Subcutaneous abdominal adipose tissue (tissue), 5 donors: ENCODE results near the gene TSGA10IP.
A peak's percentile ranks its signal among the peaks of the same experiment; 100 is the strongest.

Experiments used
- H3K27ac ChIP-seq: one replicate; pipeline ENCODE4 v1.7.0; 2013; ENCODE audit warnings: low read depth, mild to moderate bottlenecking, inconsistent platforms, low read length, moderate library complexity
- H3K27me3 ChIP-seq, 5 donors: one replicate each; pipeline ENCODE4 v1.7.0; 2013; ENCODE audit warnings: low read length in 5 of 5, inconsistent platforms in 1 of 5; ENCODE audit not compliant: control insufficient read depth in 5 of 5, insufficient read depth in 4 of 5
- H3K36me3 ChIP-seq, 5 donors: one replicate each; pipeline ENCODE4 v1.7.0; 2013; ENCODE audit warnings: low read length in 5 of 5; ENCODE audit not compliant: control insufficient read depth in 5 of 5, insufficient read depth in 5 of 5
- H3K4me1 ChIP-seq, 5 donors: one replicate each; pipeline ENCODE4 v1.7.0; 2013; ENCODE audit warnings: low read length in 5 of 5, mild to moderate bottlenecking in 3 of 5, moderate library complexity in 1 of 5; ENCODE audit not compliant: control insufficient read depth in 5 of 5, insufficient read depth in 5 of 5
- H3K4me3 ChIP-seq, 5 donors: one replicate each; pipeline ENCODE4 v1.7.0; 2013; ENCODE audit warnings: low read length in 5 of 5, low read depth in 1 of 5
- H3K9ac ChIP-seq, 5 donors: one replicate each; pipeline ENCODE4 v1.7.0; 2013; ENCODE audit warnings: low read length in 5 of 5, mild to moderate bottlenecking in 4 of 5, moderate library complexity in 3 of 5
- H3K9me3 ChIP-seq, 5 donors: one replicate each; pipeline ENCODE4 v1.7.0; 2013; ENCODE audit warnings: low read length in 5 of 5; ENCODE audit not compliant: control insufficient read depth in 5 of 5
- donor health status: healthy.
- donor health status: healthy.
- donor health status: healthy.
- donor health status: healthy.
- donor health status: healthy.

The TSGA10IP gene

DNA sequence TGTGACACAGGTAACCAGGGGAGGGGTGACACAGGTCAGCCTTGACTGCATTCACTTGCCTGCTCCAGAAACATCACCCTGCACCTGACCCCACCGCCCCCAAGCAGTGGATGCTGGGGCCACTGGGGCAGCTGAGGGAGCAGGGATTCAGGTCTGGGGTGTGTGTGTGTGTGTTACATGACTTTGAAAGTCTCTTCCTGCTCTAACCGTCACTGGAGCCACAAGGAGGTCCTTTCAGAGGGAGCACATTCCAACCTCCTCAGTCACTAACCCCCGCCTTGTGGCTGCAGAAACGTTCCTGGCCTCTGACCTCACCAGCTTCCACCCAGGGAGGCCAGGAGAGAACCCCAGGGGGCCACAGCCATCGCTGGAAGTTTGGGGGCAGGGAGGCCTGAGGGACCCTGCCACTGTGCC is 42.2 kb upstream of the TSGA10IP start:
- Histone ChIP-seq H3K4me3 (no peak overlapping the region), H3K4me1 (peaks cover 0 to 21% (median 14%) of the 10 kb centered on the region in 5 donors), H3K9ac (no peak overlapping the region), H3K27me3 (peaks cover 0 to 2% (median 0%) of the 10 kb centered on the region in 5 donors), H3K9me3 (no peaks in the 10 kb centered on the region), H3K36me3 (no peaks in the 10 kb centered on the region), H3K27ac (no peak overlapping the region)

DNA sequence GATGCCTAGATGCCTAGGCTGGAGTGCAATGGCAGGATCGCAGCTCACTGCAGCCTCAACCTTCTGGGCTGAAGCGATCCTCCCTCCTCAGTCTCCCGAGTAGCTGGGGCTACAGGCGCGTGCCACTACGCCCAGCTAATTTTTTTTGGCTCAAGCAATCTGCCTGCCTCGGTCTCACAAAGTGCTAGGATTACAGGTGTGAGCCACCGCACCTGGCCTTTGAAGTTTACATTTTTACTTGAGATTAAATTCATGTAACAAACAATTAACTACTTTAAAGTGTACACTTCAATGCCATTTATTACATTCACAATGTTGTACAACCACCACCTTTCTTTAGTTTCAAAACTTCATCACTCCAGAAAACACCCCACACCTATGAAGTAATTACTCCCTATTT is 41.6 kb upstream of the TSGA10IP start:
- Histone ChIP-seq H3K4me1 (peaks cover 0 to 19% (median 13%) of the 10 kb centered on the region in 5 donors), H3K9ac (no peak overlapping the region), H3K9me3 (no peaks in the 10 kb centered on the region), H3K27me3 (peaks cover 0 to 2% (median 0%) of the 10 kb centered on the region in 5 donors), H3K27ac (no peak overlapping the region), H3K36me3 (no peaks in the 10 kb centered on the region), H3K4me3 (no peak overlapping the region)

DNA sequence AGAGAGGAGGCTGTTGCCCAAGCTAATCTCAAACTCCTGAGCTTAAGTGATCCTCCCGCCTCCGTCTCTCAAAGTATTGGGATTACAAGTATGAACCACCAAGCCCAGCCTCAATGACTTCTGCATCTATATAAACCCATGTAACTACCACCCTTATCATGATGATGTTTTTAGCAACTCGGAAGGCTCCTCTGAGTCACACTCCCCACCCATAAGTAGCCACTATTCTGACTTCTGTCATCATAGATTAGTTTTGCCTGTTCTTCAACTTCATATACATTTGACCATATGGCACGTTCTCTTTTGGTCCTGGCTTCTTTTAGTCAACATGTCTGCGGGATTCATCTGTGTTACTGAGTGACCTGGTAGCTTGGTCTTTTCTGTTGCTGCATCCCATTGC is 38.7 kb upstream of the TSGA10IP start:
- H3K27me3 ChIP-seq, result peaks cover 0 to 6% (median 4%) of the 10 kb centered on the region in 5 donors
- H3K36me3 ChIP-seq, result no peaks in the 10 kb centered on the region
- H3K4me1 ChIP-seq, result peaks cover 0 to 6% (median 5%) of the 10 kb centered on the region in 5 donors
- no peak overlapping the region for H3K4me3 ChIP-seq
- H3K9me3 ChIP-seq, result no peaks in the 10 kb centered on the region
- no peak overlapping the region for H3K9ac ChIP-seq
- H3K27ac ChIP-seq, result no peak overlapping the region

DNA sequence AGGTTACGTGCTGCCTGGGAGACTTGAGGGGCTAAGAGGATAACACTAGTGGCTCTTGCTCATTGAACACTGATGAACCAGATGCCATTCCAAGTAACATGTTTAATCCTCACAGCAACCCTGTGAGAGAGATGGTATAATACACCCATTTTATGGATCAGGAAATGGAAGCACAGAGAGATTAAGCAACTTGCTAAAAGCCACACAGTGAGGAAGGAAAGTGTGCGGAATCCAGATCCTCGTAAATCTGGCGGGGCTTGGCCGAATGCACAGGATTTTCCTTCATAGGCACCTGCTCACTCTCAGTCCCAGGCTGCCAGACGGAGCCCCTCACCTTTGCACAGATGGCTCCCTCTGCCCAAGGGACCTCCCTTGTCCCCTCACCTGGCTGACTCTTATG is 37.4 kb upstream of the TSGA10IP start:
- Histone ChIP-seq H3K4me3 (no peak overlapping the region), H3K27me3 (peaks cover 0 to 8% (median 6%) of the 10 kb centered on the region in 5 donors), H3K27ac (no peak overlapping the region), H3K9ac (no peak overlapping the region), H3K4me1 (peaks cover 7 to 13% (median 12%) of the 10 kb centered on the region in 5 donors), H3K9me3 (no peaks in the 10 kb centered on the region), H3K36me3 (no peaks in the 10 kb centered on the region)

DNA sequence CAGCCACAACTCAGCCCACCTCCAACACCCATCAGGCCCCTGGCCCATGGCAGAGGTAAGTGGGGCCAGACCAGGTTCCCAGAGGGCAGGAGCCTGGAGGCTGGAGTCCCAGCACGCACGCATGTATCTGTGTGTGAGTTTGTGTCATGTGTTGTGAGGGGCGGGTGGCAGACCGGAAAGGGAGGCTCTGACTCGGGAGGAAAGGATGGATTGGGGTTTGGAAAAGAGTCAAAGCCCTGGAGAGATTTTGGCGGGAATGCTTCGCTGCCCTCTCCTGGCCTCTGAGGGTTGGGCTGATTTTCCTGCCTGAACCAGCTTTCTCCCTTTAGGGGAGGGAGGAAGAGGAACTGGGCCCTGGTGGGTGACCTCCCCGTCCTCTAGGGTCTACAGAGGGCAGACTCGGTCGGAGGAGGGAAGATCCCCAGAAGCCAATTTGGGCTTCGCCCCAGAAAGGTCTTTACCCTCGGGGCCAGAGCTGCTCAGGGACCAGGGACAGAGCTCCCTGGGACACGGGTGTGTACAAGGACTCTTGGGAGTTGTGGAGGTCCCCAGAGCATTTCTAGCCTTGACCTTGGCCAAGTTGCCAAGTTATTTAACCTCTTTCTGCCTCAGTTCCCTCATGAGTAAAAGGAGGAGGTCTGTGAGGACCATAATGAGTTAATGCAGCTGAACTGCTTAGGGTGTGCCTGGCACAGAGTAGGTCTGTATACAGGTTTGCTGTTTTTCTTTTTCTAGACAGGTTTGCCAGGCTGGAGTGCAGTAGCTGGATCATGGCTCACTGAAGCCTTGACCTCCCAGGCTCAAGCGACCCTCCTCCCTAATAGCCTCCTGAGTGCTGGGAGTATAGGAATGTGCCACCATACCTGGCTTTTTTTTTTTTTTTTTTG is 33.4 kb upstream of the TSGA10IP start:
- H3K27ac ChIP-seq, result peak overlapping the region; percentile 18
- H3K9ac ChIP-seq, result peak overlapping the region in 3 of 5 donors; percentile 6 to 45 (median 14)
- H3K4me3 ChIP-seq, result no peak overlapping the region

DNA sequence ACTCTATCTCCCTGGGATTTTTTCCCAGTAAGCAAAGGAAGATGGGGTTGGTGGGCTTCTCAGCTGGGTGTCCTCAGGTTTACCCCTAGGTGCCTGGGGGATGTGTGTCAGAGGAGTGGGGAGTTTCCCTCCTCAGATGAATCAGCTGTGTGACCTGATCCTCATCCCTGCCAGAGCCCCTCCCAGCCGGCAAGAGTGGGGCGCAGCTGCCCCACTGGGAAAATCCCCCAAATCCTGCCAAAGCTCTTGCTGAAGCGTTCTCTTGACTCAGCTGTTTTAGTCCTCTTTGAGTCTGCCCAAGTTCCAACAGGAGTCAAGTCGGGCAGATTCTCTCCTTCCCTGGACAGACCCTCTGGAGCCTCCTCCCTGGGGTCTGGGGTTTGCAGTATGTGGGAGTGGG is 32.4 kb upstream of the TSGA10IP start:
- no peak overlapping the region for H3K27ac ChIP-seq
- peaks cover 0 to 7% (median 6%) of the 10 kb centered on the region in 5 donors for H3K36me3 ChIP-seq
- H3K9me3 ChIP-seq, result no peaks in the 10 kb centered on the region
- H3K27me3 ChIP-seq, result peaks cover 0 to 8% (median 6%) of the 10 kb centered on the region in 5 donors
- H3K4me1 ChIP-seq, result peaks cover 28 to 50% (median 46%) of the 10 kb centered on the region in 5 donors
- H3K4me3 ChIP-seq, result no peak overlapping the region
- H3K9ac ChIP-seq, result no peak overlapping the region

More for the DNA sequence above, 33.4 kb upstream of the TSGA10IP start:
- H3K9me3 ChIP-seq, result no peaks in the 10 kb centered on the region
- peaks cover 0 to 2% (median under 1%) of the 10 kb centered on the region in 5 donors for H3K36me3 ChIP-seq
- peaks cover 0 to 8% (median 6%) of the 10 kb centered on the region in 5 donors for H3K27me3 ChIP-seq
- peaks cover 25 to 41% (median 37%) of the 10 kb centered on the region in 5 donors for H3K4me1 ChIP-seq

DNA sequence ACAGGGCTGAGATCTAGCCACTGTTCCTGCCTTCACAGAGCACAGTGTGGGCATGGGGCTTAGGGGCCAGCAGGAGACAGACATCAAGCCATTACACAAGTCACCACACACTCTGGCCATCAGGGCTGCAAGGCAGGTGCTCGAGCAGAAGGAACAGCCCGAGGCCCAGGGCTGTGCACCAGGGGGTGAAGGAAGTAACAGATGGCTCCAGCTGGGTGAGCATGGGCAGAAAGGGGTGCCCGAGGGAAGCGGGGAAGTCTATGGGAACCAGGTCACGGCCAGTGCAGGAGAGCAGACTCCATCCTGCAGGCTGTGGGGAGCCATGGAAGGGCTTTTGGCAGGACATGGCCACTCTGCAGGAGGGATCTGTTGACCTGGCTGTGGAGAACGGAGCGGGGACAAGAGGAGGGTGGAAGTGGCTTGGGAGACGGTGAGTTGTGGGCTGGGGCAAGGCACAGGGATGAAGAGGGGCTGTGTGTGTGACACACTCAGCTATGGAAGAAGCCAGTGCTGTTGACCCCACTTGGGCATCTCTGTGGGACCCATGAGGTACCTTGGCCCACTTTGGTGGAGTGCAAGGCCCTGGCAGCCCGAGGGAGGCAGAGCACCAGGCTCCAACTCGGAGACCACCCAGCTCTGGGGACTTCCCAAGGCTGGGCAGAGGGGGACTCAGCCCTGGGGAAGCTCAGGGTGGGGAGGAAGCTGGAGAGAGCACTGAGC is 30.0 kb upstream of the TSGA10IP start:
- Histone ChIP-seq H3K9ac (peak overlapping the region in 3 of 5 donors; percentile 26 to 100 (median 51)), H3K27ac (peak overlapping the region; percentile 86), H3K4me3 (peak overlapping the region in 2 of 5 donors; percentile 19 to 31), H3K27me3 (peaks cover 0 to 5% (median 1%) of the 10 kb centered on the region in 5 donors), H3K4me1 (peaks cover 32 to 63% (median 59%) of the 10 kb centered on the region in 5 donors), H3K36me3 (peaks cover 0 to 7% (median 6%) of the 10 kb centered on the region in 5 donors), H3K9me3 (no peaks in the 10 kb centered on the region)

DNA sequence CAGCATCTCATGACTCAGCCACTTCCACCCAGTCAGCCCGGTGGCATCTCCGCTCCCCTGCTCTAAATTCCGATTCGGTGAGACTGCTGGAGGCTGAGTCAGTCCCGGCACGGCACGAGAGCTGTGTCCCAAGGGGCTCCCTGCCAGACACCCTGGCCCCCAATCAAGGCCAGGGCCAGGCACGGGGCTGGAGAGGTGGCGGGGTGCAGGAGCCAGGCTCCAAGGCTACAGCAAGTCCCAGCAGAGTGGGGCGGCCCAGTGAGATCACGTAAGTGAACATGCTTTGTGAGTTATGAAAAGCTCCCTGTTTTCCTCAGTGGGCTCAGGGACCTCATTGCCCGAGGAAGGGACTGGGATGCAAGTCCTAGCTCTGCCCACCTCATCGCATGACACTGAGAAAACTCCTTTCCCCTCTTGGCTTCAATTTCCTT is 29.4 kb upstream of the TSGA10IP start:
- H3K27me3 ChIP-seq, result peaks cover 0 to 5% (median 0%) of the 10 kb centered on the region in 5 donors
- H3K27ac ChIP-seq, result peak overlapping the region; percentile 86
- peaks cover 0 to 7% (median 6%) of the 10 kb centered on the region in 5 donors for H3K36me3 ChIP-seq
- no peaks in the 10 kb centered on the region for H3K9me3 ChIP-seq
- peaks cover 36 to 69% (median 65%) of the 10 kb centered on the region in 5 donors for H3K4me1 ChIP-seq
- H3K9ac ChIP-seq, result peak overlapping the region; percentile 26 to 100 (median 51)
- H3K4me3 ChIP-seq, result peak overlapping the region in 3 of 5 donors; percentile 19 to 31 (median 30)

DNA sequence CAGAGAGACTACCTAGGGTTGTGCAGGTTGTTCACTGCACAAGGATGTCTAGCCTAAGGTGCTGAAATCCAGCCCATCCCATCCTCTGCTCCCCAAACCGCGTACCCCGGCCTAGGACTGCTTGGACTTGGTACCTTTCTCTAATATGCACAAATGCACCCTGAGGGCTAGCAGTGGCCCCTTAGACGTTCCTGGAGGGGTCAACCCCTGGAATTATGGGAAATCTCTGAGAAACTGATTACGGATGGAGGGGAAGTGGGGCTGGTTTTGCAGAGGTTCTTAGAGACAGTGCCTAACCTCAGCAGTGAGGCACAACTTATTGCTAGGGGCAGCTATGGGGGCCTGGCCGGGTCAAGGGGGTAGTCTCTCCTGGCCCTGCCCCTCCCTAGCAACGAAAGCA is 28.9 kb upstream of the TSGA10IP start:
- Histone ChIP-seq H3K36me3 (peaks cover 0 to 7% (median 6%) of the 10 kb centered on the region in 5 donors), H3K9ac (peak overlapping the region in 3 of 5 donors; percentile 22 to 100 (median 66)), H3K27ac (peak overlapping the region; percentile 86), H3K4me1 (peaks cover 36 to 70% (median 67%) of the 10 kb centered on the region in 5 donors), H3K27me3 (peaks cover 0 to 5% (median 0%) of the 10 kb centered on the region in 5 donors), H3K9me3 (no peaks in the 10 kb centered on the region), H3K4me3 (peak overlapping the region in 3 of 5 donors; percentile 13 to 27 (median 22))
